Panc1 (cell line): ENCODE results near the gene SMOC2. TPM values are rescaled to one million over a fixed set of nuclear protein-coding genes. Genes with fewer than 3 reads are reported as not detected.
A peak's percentile ranks its signal among the peaks of the same experiment; 100 is the strongest.

ENCODE experiments used
- ATAC-seq: fragments of 200-7000 bp; cut with Tn5 transposase; 2 replicates; pipeline ENCODE4 v1.9.1; 2020; ENCODE audit warnings: mild to moderate bottlenecking, moderate library complexity
- BruUV-seq: library from RNA; stranded (reverse); fragments of 400-500 nt; replicated peaks from 2 replicates; lab custom pipeline; 2021; lab: Mats Ljungman, UMichigan
- CTCF ChIA-PET: fragments of 300-600 bp; sonication (Branson Sonifier 250); formaldehyde crosslinking; loops from one replicate; lab custom pipeline; 2022; ENCODE audit warnings: antibody characterized with exemption; lab: Charles Lee
- POLR2A ChIA-PET: fragments of 300-600 bp; sonication (Branson Sonifier 250); formaldehyde crosslinking; loops from one replicate; lab custom pipeline; 2022; ENCODE audit warnings: antibody characterized with exemption; lab: Charles Lee
- DNase-seq: peaks from one replicate; pipeline ENCODE4 v3.0.0-alpha.2; 2010; ENCODE audit warnings: low read depth, low spot score
- H3K27ac ChIP-seq: 2 replicates; pipeline ENCODE4 v1.5.1; 2011; ENCODE audit warnings: mild to moderate bottlenecking, low read length, inconsistent platforms
- H3K27me3 ChIP-seq: fragments of 200-500 bp; sonication (Bioruptor generic); 2 replicates; pipeline ENCODE4 v1.6.0; 2014; ENCODE audit warnings: low read length, inconsistent platforms; ENCODE audit not compliant: control insufficient read depth, insufficient read depth
- H3K36me3 ChIP-seq: fragments of 200-500 bp; sonication (Bioruptor generic); 2 replicates; pipeline ENCODE4 v1.5.1; 2014; ENCODE audit warnings: inconsistent platforms, mild to moderate bottlenecking, low read length, moderate library complexity; ENCODE audit not compliant: control insufficient read depth, insufficient read depth
- H3K4me1 ChIP-seq: 2 replicates; pipeline ENCODE4 v1.5.1; 2011; ENCODE audit warnings: inconsistent platforms, mild to moderate bottlenecking, low read length, moderate library complexity; ENCODE audit not compliant: control insufficient read depth, insufficient read depth
- H3K4me3 ChIP-seq, 2 experiments: 2 replicates each; pipeline ENCODE4 v1.5.1; 2011 to 2012; ENCODE audit warnings: low read depth in 2 of 2, low read length in 2 of 2, mild to moderate bottlenecking in 2 of 2, inconsistent platforms in 1 of 2, moderate library complexity in 1 of 2
- H3K9me3 ChIP-seq: fragments of 200-500 bp; sonication (Bioruptor generic); 2 replicates; pipeline ENCODE4 v1.5.1; 2014; ENCODE audit warnings: low read depth, mild to moderate bottlenecking, inconsistent platforms, low read length, moderate library complexity; ENCODE audit not compliant: control insufficient read depth, insufficient read depth
- CTCF ChIP-seq: fragments of 450-650 bp; IDR thresholded peaks from 2 replicates; pipeline ENCODE4 v1.5.1; 2017; ENCODE audit warnings: mild to moderate bottlenecking
- POLR2AphosphoS5 ChIP-seq: IDR thresholded peaks from 2 replicates; pipeline ENCODE4 v1.6.1; 2012; ENCODE audit warnings: mild to moderate bottlenecking, low read depth, low read length, moderate library complexity
- REST ChIP-seq, 2 experiments: IDR thresholded peaks; 2 replicates each; pipeline ENCODE4 v1.6.1; 2011 to 2012; ENCODE audit warnings: low read depth in 2 of 2, control low read depth in 1 of 2, low read length in 1 of 2, mild to moderate bottlenecking in 1 of 2, moderate library complexity in 1 of 2; ENCODE audit not compliant: insufficient read depth in 1 of 2
- SIN3A ChIP-seq: IDR thresholded peaks from 2 replicates; pipeline ENCODE4 v1.6.1; 2012; ENCODE audit warnings: low read depth, mild to moderate bottlenecking, low read length, moderate library complexity, borderline replicate concordance; ENCODE audit not compliant: insufficient read depth
- TCF7L2 ChIP-seq: IDR thresholded peaks from 2 replicates; pipeline ENCODE4 v1.6.1; 2011; ENCODE audit warnings: mild to moderate bottlenecking, low read depth, low read length, inconsistent platforms
- in situ Hi-C: cut with HindIII; loops from 2 replicates; pipeline ENCODE4 v1.10.0; 2016; ENCODE audit warnings: low sequenced_read_pairs, low pct_unique_long_range_greater_than_20kb
- intact Hi-C: fragments of 100-400 bp; cut with micrococcal nuclease; formaldehyde crosslinking; loops from one replicate; pipeline ENCODE4 v1.10.0; 2022; ENCODE audit not compliant: unreplicated experiment
- total RNA-seq: library from RNA; stranded (reverse); gene quantifications from one replicate; pipeline ENCODE4 v1.2.1, GENCODE V29; 2021; ENCODE audit not compliant: unreplicated experiment

SMOC2 gene
- total RNA-seq, 1 experiment from 2014 or later, result 0.13 TPM

- no peak for DNase-seq
- Histone ChIP-seq H3K36me3 (no peaks in the 10 kb centered on the region), H3K27me3 (peaks cover 34% of the 10 kb centered on the region), H3K9me3 (no peaks in the 10 kb centered on the region), H3K4me1 (no peaks in the 10 kb centered on the region), H3K4me3 (no peak overlapping the region), H3K27ac (no peak overlapping the region)
- intact Hi-C loops, result loop anchor here (10.0 kb wide), 1 partner anchor 432 kb away; no protein-coding TSS in a partner anchor
- TF ChIP-seq TCF7L2 (no peak), CTCF (no peak), REST (IDR thresholded peaks at IDR 0.05; ENCODE audit: insufficient read depth in 1 of 2, low read depth in 2 of 2, low read length in 1 of 2) (no peak), POLR2AphosphoS5 (no peak), SIN3A (no peak)
- no TSS peak for BruUV-seq
- POLR2A ChIA-PET, result no interaction called here
- ATAC-seq, result peak; percentile 38; the same call in 1 of the 2 replicates
- in situ Hi-C loops, result no loop called here
- CTCF ChIA-PET, result no interaction called here
Observed at GRCh38 chr6:168452685-168453377, 11.8 kb downstream of the SMOC2 start.

GRCh38 chr6:168455847-168456530 is 15.0 kb downstream of the SMOC2 start:
- H3K4me1 ChIP-seq, result no peaks in the 10 kb centered on the region
- no peak overlapping the region for H3K4me3 ChIP-seq
- no TSS peak for BruUV-seq
- DNase-seq (no peak), ATAC-seq (no peak)
- in situ Hi-C loops (no loop called here), intact Hi-C loops (loop anchor here (10.0 kb wide), 1 partner anchor 429 kb away; no protein-coding TSS in a partner anchor)
- H3K36me3 ChIP-seq, result no peaks in the 10 kb centered on the region
- H3K27me3 ChIP-seq, result peaks cover 33% of the 10 kb centered on the region
- ChIA-PET POLR2A (no interaction called here), CTCF (no interaction called here)
- TF ChIP-seq TCF7L2 (no peak), CTCF (no peak), POLR2AphosphoS5 (no peak), REST (IDR thresholded peaks at IDR 0.05; ENCODE audit: insufficient read depth in 1 of 2, low read depth in 2 of 2, low read length in 1 of 2) (no peak), SIN3A (no peak)
- H3K9me3 ChIP-seq, result no peaks in the 10 kb centered on the region
- no peak overlapping the region for H3K27ac ChIP-seq
